Testis (tissue), 2 donors: ENCODE data around the gene RNF207.

Source experiments
- POLR2A ChIP-seq: fragments of 450-650 bp; IDR thresholded peaks from one replicate; pipeline ENCODE4 v1.6.1; 2017; ENCODE audit warnings: antibody characterized with exemption, mild to moderate bottlenecking, moderate library complexity
- TF ChIP-seq, protein P1 (sequence below), 3 experiments: fragments of 450-650 bp in 2 of 3; fragments of 200-600 bp in 1 of 3; sonication (generic) in 1 of 3; IDR thresholded peaks; one replicate each; pipeline ENCODE4 v1.5.1; 2016 to 2019; ENCODE audit warnings: antibody characterized with exemption in 3 of 3, mild to moderate bottlenecking in 2 of 3, moderate library complexity in 1 of 3

DNA sequence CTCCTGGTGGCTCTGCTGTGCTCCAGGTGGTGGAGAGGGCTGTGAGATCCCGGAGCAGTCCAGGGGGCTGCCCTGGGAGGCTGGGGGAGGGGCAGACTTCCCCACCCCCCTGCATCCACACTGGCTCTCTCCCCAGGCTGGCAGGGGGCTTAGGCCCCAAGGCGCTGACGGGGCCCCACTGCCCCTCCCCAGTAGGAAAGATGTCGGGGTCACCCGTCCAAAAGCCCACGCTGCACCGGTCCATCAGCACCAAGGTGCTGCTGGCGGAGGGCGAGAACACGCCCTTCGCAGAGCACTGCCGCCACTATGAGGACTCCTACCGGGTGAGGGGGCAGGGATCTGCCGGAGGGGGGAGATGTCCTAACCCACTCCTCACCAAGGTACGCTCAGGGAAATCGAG is 5.8 kb downstream of the RNF207 start:
- TF ChIP-seq, protein P1, sequence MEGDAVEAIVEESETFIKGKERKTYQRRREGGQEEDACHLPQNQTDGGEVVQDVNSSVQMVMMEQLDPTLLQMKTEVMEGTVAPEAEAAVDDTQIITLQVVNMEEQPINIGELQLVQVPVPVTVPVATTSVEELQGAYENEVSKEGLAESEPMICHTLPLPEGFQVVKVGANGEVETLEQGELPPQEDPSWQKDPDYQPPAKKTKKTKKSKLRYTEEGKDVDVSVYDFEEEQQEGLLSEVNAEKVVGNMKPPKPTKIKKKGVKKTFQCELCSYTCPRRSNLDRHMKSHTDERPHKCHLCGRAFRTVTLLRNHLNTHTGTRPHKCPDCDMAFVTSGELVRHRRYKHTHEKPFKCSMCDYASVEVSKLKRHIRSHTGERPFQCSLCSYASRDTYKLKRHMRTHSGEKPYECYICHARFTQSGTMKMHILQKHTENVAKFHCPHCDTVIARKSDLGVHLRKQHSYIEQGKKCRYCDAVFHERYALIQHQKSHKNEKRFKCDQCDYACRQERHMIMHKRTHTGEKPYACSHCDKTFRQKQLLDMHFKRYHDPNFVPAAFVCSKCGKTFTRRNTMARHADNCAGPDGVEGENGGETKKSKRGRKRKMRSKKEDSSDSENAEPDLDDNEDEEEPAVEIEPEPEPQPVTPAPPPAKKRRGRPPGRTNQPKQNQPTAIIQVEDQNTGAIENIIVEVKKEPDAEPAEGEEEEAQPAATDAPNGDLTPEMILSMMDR (IDR thresholded peaks at IDR 0.05), result no peak
- no peak for TF ChIP-seq POLR2A
